ENCODE results near the gene GAREM1. TPM values are rescaled to one million over a fixed set of nuclear protein-coding genes. Genes with fewer than 3 reads are reported as not detected.
A peak's percentile ranks its signal among the peaks of the same experiment; 100 is the strongest.

The GAREM1 gene
- total RNA-seq, 1 donor from 2014 or later = 5.1 TPM

DNA sequence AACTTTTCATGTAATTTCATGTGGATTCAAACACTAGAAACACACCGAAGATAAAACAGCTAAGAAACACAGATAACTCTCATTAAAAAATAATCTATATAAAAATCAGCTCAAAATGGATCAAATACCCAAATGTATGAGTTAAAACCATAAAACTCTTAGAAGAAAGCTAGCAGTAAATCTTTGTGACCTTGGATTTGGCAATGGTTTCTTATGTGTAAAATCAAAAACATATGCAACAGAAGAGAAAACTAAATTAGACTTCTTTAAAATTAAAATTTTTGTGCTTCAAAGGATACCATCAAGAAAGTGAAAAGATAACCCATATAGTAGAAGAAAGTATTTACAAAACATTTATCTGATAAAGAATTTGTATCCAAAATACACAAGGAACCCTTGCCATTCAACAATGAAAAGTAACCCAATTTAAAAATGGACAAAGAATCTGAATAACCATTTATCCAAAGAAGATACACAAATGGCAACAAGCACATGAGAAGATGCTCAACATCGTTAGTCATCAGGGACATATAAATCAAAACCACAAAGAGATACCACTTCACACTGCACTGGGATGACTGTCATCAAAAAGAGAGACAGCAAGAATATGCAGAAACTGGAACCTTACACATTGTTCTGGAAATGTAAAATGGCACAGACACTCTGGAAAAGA, 27.5 kb downstream of the GAREM1 start:
- no peaks in the 10 kb centered on the region for H3F3A ChIP-seq (ENCODE audit: low read depth)
- no peaks in the 10 kb centered on the region for H3K9me3 ChIP-seq (ENCODE audit: low read depth)
- no peak for DNase-seq (ENCODE audit: low spot score)
- TF ChIP-seq EZH2 (IDR thresholded peaks at IDR 0.05) = no peak
- TF ChIP-seq, protein P1, sequence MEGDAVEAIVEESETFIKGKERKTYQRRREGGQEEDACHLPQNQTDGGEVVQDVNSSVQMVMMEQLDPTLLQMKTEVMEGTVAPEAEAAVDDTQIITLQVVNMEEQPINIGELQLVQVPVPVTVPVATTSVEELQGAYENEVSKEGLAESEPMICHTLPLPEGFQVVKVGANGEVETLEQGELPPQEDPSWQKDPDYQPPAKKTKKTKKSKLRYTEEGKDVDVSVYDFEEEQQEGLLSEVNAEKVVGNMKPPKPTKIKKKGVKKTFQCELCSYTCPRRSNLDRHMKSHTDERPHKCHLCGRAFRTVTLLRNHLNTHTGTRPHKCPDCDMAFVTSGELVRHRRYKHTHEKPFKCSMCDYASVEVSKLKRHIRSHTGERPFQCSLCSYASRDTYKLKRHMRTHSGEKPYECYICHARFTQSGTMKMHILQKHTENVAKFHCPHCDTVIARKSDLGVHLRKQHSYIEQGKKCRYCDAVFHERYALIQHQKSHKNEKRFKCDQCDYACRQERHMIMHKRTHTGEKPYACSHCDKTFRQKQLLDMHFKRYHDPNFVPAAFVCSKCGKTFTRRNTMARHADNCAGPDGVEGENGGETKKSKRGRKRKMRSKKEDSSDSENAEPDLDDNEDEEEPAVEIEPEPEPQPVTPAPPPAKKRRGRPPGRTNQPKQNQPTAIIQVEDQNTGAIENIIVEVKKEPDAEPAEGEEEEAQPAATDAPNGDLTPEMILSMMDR (IDR thresholded peaks at IDR 0.05) = no peak
- no peak for TF ChIP-seq EZH2phosphoT487 (IDR thresholded peaks at IDR 0.05)
- no peaks in the 10 kb centered on the region for H3K27me3 ChIP-seq
- Mint-ChIP-seq H3K4me1 (peaks cover 14% of the 10 kb centered on the region), H3K9me3 (no peaks in the 10 kb centered on the region), H3K4me3 (no peak overlapping the region), H3K27me3 (ENCODE audit: insufficient read depth, low read depth) (no peaks in the 10 kb centered on the region), H3K36me3 (no peaks in the 10 kb centered on the region), H3K27ac (no peak overlapping the region)
- no peak overlapping the region for H3K9ac ChIP-seq
- no peak overlapping the region for H3K4me3 ChIP-seq
- H3K27ac ChIP-seq = no peak overlapping the region
- H4K20me1 ChIP-seq (ENCODE audit: low read depth) = peaks cover 4% of the 10 kb centered on the region
- H3K4me1 ChIP-seq = peaks cover 14% of the 10 kb centered on the region
- no peaks in the 10 kb centered on the region for H3K36me3 ChIP-seq
- H3K79me2 ChIP-seq (ENCODE audit: low read depth) = peaks cover 19% of the 10 kb centered on the region
- no peak overlapping the region for H3K4me2 ChIP-seq
- no peak overlapping the region for H2AFZ ChIP-seq (replicated peaks)

DNA sequence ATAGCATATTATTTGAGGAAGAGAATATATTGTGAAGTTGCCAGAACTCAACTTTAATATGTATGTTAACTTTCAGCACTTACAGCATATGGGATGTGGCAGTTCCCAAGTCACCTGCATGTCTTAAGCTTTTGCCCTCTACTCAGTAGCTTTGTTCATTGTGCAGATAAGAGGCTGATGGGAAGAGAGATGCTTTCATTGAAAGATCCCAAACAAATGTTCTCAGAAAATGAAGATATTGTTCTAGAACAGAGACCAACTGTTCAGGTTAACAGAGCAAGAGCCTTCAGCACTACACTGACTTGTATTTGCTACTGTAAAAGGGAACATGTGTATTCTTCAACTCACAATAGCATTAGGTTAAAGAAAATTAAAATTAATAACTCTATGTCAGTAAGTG, 28.1 kb downstream of the GAREM1 start:
- H3K4me3 Mint-ChIP-seq = no peak overlapping the region
- Histone ChIP-seq H4K20me1 (ENCODE audit: low read depth) (peaks cover 7% of the 10 kb centered on the region), H3K27ac (no peak overlapping the region), H3K9ac (no peak overlapping the region), H3K4me3 (no peak overlapping the region), H3K9me3 (ENCODE audit: low read depth) (no peaks in the 10 kb centered on the region), H3K4me1 (peaks cover 14% of the 10 kb centered on the region), H3K27me3 (no peaks in the 10 kb centered on the region), H3F3A (ENCODE audit: low read depth) (no peaks in the 10 kb centered on the region), H3K4me2 (no peak overlapping the region), H3K36me3 (no peaks in the 10 kb centered on the region), H3K79me2 (ENCODE audit: low read depth) (peaks cover 19% of the 10 kb centered on the region), H2AFZ (replicated peaks) (no peak overlapping the region)
- no peaks in the 10 kb centered on the region for H3K9me3 Mint-ChIP-seq
- H3K4me1 Mint-ChIP-seq = peaks cover 16% of the 10 kb centered on the region
- no peaks in the 10 kb centered on the region for H3K36me3 Mint-ChIP-seq
- H3K27ac Mint-ChIP-seq = no peak overlapping the region
- no peak for DNase-seq (ENCODE audit: low spot score)
- TF ChIP-seq EZH2phosphoT487 (IDR thresholded peaks at IDR 0.05) (no peak), EZH2 (IDR thresholded peaks at IDR 0.05) (no peak)
- TF ChIP-seq, protein P1 (IDR thresholded peaks at IDR 0.05) = no peak
- H3K27me3 Mint-ChIP-seq (ENCODE audit: insufficient read depth, low read depth) = no peaks in the 10 kb centered on the region

DNA sequence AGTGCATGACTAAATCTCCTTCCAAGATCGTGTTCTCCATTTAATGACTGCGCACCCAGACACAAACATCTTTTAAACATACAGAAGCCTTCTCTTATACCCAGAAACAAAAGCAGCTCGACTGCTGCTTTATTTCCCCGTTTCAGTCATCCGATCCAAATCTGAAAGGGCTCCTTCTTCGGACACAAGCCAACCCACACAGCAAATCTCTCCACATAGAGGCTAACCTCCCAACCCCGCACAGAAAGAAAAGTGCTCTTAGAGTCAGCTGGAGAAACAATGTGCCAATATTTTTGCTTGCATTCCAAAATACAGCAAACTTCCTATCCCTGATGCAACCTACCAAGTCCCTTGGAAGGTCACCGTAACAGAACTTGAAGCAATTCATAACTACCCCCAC, 29.1 kb downstream of the GAREM1 start:
- no peak for DNase-seq (ENCODE audit: low spot score)
- H3K27me3 ChIP-seq = no peaks in the 10 kb centered on the region
- H2AFZ ChIP-seq (replicated peaks) = no peak overlapping the region
- no peak overlapping the region for H3K4me3 ChIP-seq
- H3K4me3 Mint-ChIP-seq = peak overlapping the region; percentile 26
- TF ChIP-seq, protein P1 (IDR thresholded peaks at IDR 0.05) = no peak
- TF ChIP-seq EZH2phosphoT487 (IDR thresholded peaks at IDR 0.05) = no peak
- TF ChIP-seq EZH2 (IDR thresholded peaks at IDR 0.05) = no peak
- peaks cover 9% of the 10 kb centered on the region for H3K4me1 ChIP-seq
- peak overlapping the region; percentile 7 for H3K4me2 ChIP-seq
- peaks cover 11% of the 10 kb centered on the region for H4K20me1 ChIP-seq (ENCODE audit: low read depth)
- peak overlapping the region; percentile 78 for H3K27ac Mint-ChIP-seq
- H3K36me3 Mint-ChIP-seq = no peaks in the 10 kb centered on the region
- peaks cover 12% of the 10 kb centered on the region for H3K4me1 Mint-ChIP-seq
- peaks cover 19% of the 10 kb centered on the region for H3K79me2 ChIP-seq (ENCODE audit: low read depth)
- H3K36me3 ChIP-seq = no peaks in the 10 kb centered on the region
- no peak overlapping the region for H3K9ac ChIP-seq
- no peaks in the 10 kb centered on the region for H3K9me3 Mint-ChIP-seq
- no peak overlapping the region for H3K27ac ChIP-seq
- no peaks in the 10 kb centered on the region for H3K27me3 Mint-ChIP-seq (ENCODE audit: insufficient read depth, low read depth)
- no peaks in the 10 kb centered on the region for H3K9me3 ChIP-seq (ENCODE audit: low read depth)
- no peaks in the 10 kb centered on the region for H3F3A ChIP-seq (ENCODE audit: low read depth)

All from neural progenitor cell (in vitro differentiated cells).